RWPE2 (cell line): Measurements from ENCODE around the gene STAMBPL1.

ENCODE experiments used
- ATAC-seq: fragments of 200-7000 bp; cut with Tn5 transposase; 3 replicates; pipeline ENCODE4 v1.9.1; 2021; ENCODE audit warnings: low read depth
- DNase-seq: peaks from one replicate; pipeline ENCODE4 v3.0.0-alpha.2; 2020; ENCODE audit warnings: low spot score
- H3K27ac ChIP-seq: fragments of 450-650 bp; 2 replicates; pipeline ENCODE4 v1.5.1; 2017; ENCODE audit warnings: mild to moderate bottlenecking; ENCODE audit not compliant: poor library complexity, severe bottlenecking
- H3K27me3 ChIP-seq: fragments of 250-450 bp; sonication (Bioruptor Pico); 2 replicates; pipeline ENCODE4 v1.5.1; 2021; ENCODE audit warnings: mild to moderate bottlenecking, moderate library complexity; ENCODE audit not compliant: insufficient read depth, poor library complexity, severe bottlenecking
- H3K36me3 ChIP-seq: fragments of 250-450 bp; sonication (Bioruptor Pico); 2 replicates; pipeline ENCODE4 v1.5.1; 2020; ENCODE audit warnings: low read depth, mild to moderate bottlenecking, moderate library complexity
- H3K4me1 ChIP-seq: fragments of 250-450 bp; sonication (Bioruptor Pico); 2 replicates; pipeline ENCODE4 v1.5.1; 2021; ENCODE audit warnings: mild to moderate bottlenecking, moderate library complexity; ENCODE audit not compliant: insufficient read depth, poor library complexity, severe bottlenecking
- H3K4me3 ChIP-seq: fragments of 250-450 bp; sonication (Bioruptor Pico); 2 replicates; pipeline ENCODE4 v1.5.1; 2021; ENCODE audit warnings: mild to moderate bottlenecking, moderate library complexity; ENCODE audit not compliant: severe bottlenecking
- H3K9me3 ChIP-seq: fragments of 250-450 bp; sonication (Bioruptor Pico); 2 replicates; pipeline ENCODE4 v1.5.1; 2021; ENCODE audit warnings: mild to moderate bottlenecking, moderate library complexity; ENCODE audit not compliant: severe bottlenecking
- CTCF ChIP-seq: fragments of 450-650 bp; IDR thresholded peaks from one replicate; pipeline ENCODE4 v1.5.1; 2017; ENCODE audit warnings: mild to moderate bottlenecking, moderate library complexity; ENCODE audit not compliant: poor library complexity, severe bottlenecking

The STAMBPL1 gene

GRCh38 chr10:88890681-88891381 is 10.8 kb downstream of the STAMBPL1 start:
- ATAC-seq: no peak
- Histone ChIP-seq H3K9me3 (no peaks in the 10 kb centered on the region), H3K27ac (no peak overlapping the region), H3K36me3 (no peaks in the 10 kb centered on the region), H3K4me1 (no peaks in the 10 kb centered on the region), H3K4me3 (no peak overlapping the region), H3K27me3 (no peaks in the 10 kb centered on the region)
- no peak for DNase-seq
- no peak for TF ChIP-seq CTCF

GRCh38 chr10:88892222-88892967 is 12.3 kb downstream of the STAMBPL1 start:
- no peak overlapping the region for H3K4me3 ChIP-seq
- H3K27ac ChIP-seq: no peak overlapping the region
- ATAC-seq (no peak), DNase-seq (no peak)
- H3K36me3 ChIP-seq: no peaks in the 10 kb centered on the region
- no peaks in the 10 kb centered on the region for H3K27me3 ChIP-seq
- no peaks in the 10 kb centered on the region for H3K9me3 ChIP-seq
- no peaks in the 10 kb centered on the region for H3K4me1 ChIP-seq
- TF ChIP-seq CTCF: no peak

GRCh38 chr10:88893611-88894010 is 13.6 kb downstream of the STAMBPL1 start:
- H3K9me3 ChIP-seq: no peaks in the 10 kb centered on the region
- no peak for TF ChIP-seq CTCF
- H3K27me3 ChIP-seq: no peaks in the 10 kb centered on the region
- DNase-seq: no peak
- no peak overlapping the region for H3K4me3 ChIP-seq
- no peaks in the 10 kb centered on the region for H3K36me3 ChIP-seq
- ATAC-seq: no peak
- no peaks in the 10 kb centered on the region for H3K4me1 ChIP-seq
- H3K27ac ChIP-seq: no peak overlapping the region

- no peaks in the 10 kb centered on the region for H3K27me3 ChIP-seq
- no peak overlapping the region for H3K4me3 ChIP-seq
- no peaks in the 10 kb centered on the region for H3K4me1 ChIP-seq
- H3K9me3 ChIP-seq: no peaks in the 10 kb centered on the region
- H3K27ac ChIP-seq: no peak overlapping the region
- ATAC-seq (no peak), DNase-seq (no peak)
- no peak for TF ChIP-seq CTCF
- no peaks in the 10 kb centered on the region for H3K36me3 ChIP-seq
Observed at GRCh38 chr10:88895250-88895649, 15.2 kb downstream of the STAMBPL1 start.

GRCh38 chr10:88896372-88896993 is 16.4 kb downstream of the STAMBPL1 start:
- TF ChIP-seq CTCF: no peak
- DNase-seq (no peak), ATAC-seq (no peak)
- H3K27ac ChIP-seq: no peak overlapping the region
- no peak overlapping the region for H3K4me3 ChIP-seq
- no peaks in the 10 kb centered on the region for H3K36me3 ChIP-seq
- no peaks in the 10 kb centered on the region for H3K9me3 ChIP-seq
- H3K27me3 ChIP-seq: no peaks in the 10 kb centered on the region
- H3K4me1 ChIP-seq: no peaks in the 10 kb centered on the region
